ENCODE data around the gene COPG1. TPM values are rescaled to one million over a fixed set of nuclear protein-coding genes. Genes with fewer than 3 reads are reported as not detected.
A peak's percentile ranks its signal among the peaks of the same experiment; 100 is the strongest.

COPG1 gene
- total and polyA plus RNA-seq, 2 of the 13 experiments (the other 11 are each of a cell fraction or from before 2014, with no cell fraction given): 98.6 to 166 TPM

DNA sequence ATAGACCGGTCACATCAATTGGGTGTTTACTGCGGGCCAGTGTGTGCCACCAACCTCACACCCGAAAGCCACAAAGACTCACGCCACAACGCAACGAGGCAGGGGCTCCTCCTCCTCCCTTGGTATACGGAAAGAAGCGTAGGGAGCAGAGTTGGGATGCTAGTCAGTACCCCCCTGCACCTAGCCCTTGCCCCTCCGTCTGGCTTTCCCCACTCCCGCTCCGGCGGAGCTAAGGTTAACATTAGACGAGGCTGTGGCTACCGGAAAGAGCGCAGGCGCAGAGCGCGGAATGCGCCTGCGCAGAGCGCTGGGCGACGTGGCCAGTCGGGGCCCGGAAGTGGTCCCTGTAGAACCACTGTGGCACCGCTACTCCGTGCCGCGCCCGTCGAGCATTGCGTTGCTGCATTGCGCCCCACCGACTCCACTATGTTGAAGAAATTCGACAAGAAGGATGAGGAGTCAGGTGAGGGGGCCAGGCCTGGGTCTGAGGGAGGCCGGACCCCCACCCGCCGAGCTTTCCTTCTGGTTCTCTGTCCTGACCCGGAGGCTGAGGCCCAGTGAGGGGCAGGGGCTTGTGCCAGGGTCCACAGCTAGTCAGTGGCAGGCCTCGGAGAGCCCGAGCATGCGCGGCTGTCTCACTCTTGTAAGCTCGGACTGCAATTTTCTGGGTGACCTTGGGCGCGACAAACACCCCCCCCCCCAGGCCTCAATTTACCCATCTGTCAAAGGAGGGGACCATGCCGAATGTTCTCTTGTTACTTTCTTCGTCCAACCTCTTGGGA is at the start of gene COPG1 (continued):
- TF ChIP-seq ZSCAN29 (CRISPR knock-in tag; conservative IDR thresholded peaks at IDR 0.05) (no peak), GTF3A (CRISPR knock-in tag; conservative IDR thresholded peaks at IDR 0.05) (peak; percentile 58; the same call in 1 of the 2 replicates), ZNF678 (CRISPR knock-in tag; IDR thresholded peaks at IDR 0.05) (peak; percentile 71; the same call in 1 of the 2 replicates), HNRNPH1 (optimal IDR thresholded peaks at IDR 0.05; ENCODE audit: low read depth, low read length) (peak; percentile 9), ZNF570 (CRISPR knock-in tag; IDR thresholded peaks at IDR 0.05; ENCODE audit: borderline replicate concordance) (no peak), NFYC (CRISPR knock-in tag; IDR thresholded peaks at IDR 0.05) (no peak; the same call in 1 of the 2 replicates), DNMT1 (CRISPR knock-in tag; IDR thresholded peaks at IDR 0.05) (peak; percentile 78; the same call in 1 of the 2 replicates), ZFYVE20 (CRISPR knock-in tag; IDR thresholded peaks at IDR 0.05; ENCODE audit: borderline replicate concordance, low read depth) (no peak), DMAP1 (CRISPR knock-in tag; IDR thresholded peaks at IDR 0.05) (peak; percentile 99), CENPX (CRISPR knock-in tag; IDR thresholded peaks at IDR 0.05) (no peak), PRMT3 (CRISPR knock-in tag; IDR thresholded peaks at IDR 0.05; ENCODE audit: borderline replicate concordance, low read depth) (no peak), CAMTA2 (CRISPR knock-in tag; IDR thresholded peaks at IDR 0.05; ENCODE audit: borderline replicate concordance) (no peak)
- TF ChIP-seq, protein P1, sequence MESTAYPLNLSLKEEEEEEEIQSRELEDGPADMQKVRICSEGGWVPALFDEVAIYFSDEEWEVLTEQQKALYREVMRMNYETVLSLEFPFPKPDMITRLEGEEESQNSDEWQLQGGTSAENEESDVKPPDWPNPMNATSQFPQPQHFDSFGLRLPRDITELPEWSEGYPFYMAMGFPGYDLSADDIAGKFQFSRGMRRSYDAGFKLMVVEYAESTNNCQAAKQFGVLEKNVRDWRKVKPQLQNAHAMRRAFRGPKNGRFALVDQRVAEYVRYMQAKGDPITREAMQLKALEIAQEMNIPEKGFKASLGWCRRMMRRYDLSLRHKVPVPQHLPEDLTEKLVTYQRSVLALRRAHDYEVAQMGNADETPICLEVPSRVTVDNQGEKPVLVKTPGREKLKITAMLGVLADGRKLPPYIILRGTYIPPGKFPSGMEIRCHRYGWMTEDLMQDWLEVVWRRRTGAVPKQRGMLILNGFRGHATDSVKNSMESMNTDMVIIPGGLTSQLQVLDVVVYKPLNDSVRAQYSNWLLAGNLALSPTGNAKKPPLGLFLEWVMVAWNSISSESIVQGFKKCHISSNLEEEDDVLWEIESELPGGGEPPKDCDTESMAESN (CRISPR knock-in tag; conservative IDR thresholded peaks at IDR 0.05): no peak
- TF ChIP-seq, protein P2, sequence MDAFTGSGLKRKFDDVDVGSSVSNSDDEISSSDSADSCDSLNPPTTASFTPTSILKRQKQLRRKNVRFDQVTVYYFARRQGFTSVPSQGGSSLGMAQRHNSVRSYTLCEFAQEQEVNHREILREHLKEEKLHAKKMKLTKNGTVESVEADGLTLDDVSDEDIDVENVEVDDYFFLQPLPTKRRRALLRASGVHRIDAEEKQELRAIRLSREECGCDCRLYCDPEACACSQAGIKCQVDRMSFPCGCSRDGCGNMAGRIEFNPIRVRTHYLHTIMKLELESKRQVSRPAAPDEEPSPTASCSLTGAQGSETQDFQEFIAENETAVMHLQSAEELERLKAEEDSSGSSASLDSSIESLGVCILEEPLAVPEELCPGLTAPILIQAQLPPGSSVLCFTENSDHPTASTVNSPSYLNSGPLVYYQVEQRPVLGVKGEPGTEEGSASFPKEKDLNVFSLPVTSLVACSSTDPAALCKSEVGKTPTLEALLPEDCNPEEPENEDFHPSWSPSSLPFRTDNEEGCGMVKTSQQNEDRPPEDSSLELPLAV (CRISPR knock-in tag; conservative IDR thresholded peaks at IDR 0.05; ENCODE audit: low read depth): no peak
- TF ChIP-seq, protein P3, sequence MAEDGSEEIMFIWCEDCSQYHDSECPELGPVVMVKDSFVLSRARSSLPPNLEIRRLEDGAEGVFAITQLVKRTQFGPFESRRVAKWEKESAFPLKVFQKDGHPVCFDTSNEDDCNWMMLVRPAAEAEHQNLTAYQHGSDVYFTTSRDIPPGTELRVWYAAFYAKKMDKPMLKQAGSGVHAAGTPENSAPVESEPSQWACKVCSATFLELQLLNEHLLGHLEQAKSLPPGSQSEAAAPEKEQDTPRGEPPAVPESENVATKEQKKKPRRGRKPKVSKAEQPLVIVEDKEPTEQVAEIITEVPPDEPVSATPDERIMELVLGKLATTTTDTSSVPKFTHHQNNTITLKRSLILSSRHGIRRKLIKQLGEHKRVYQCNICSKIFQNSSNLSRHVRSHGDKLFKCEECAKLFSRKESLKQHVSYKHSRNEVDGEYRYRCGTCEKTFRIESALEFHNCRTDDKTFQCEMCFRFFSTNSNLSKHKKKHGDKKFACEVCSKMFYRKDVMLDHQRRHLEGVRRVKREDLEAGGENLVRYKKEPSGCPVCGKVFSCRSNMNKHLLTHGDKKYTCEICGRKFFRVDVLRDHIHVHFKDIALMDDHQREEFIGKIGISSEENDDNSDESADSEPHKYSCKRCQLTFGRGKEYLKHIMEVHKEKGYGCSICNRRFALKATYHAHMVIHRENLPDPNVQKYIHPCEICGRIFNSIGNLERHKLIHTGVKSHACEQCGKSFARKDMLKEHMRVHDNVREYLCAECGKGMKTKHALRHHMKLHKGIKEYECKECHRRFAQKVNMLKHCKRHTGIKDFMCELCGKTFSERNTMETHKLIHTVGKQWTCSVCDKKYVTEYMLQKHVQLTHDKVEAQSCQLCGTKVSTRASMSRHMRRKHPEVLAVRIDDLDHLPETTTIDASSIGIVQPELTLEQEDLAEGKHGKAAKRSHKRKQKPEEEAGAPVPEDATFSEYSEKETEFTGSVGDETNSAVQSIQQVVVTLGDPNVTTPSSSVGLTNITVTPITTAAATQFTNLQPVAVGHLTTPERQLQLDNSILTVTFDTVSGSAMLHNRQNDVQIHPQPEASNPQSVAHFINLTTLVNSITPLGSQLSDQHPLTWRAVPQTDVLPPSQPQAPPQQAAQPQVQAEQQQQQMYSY (CRISPR knock-in tag; IDR thresholded peaks at IDR 0.05): no peak; the same call in 1 of the 2 replicates
- TF ChIP-seq, protein P4, sequence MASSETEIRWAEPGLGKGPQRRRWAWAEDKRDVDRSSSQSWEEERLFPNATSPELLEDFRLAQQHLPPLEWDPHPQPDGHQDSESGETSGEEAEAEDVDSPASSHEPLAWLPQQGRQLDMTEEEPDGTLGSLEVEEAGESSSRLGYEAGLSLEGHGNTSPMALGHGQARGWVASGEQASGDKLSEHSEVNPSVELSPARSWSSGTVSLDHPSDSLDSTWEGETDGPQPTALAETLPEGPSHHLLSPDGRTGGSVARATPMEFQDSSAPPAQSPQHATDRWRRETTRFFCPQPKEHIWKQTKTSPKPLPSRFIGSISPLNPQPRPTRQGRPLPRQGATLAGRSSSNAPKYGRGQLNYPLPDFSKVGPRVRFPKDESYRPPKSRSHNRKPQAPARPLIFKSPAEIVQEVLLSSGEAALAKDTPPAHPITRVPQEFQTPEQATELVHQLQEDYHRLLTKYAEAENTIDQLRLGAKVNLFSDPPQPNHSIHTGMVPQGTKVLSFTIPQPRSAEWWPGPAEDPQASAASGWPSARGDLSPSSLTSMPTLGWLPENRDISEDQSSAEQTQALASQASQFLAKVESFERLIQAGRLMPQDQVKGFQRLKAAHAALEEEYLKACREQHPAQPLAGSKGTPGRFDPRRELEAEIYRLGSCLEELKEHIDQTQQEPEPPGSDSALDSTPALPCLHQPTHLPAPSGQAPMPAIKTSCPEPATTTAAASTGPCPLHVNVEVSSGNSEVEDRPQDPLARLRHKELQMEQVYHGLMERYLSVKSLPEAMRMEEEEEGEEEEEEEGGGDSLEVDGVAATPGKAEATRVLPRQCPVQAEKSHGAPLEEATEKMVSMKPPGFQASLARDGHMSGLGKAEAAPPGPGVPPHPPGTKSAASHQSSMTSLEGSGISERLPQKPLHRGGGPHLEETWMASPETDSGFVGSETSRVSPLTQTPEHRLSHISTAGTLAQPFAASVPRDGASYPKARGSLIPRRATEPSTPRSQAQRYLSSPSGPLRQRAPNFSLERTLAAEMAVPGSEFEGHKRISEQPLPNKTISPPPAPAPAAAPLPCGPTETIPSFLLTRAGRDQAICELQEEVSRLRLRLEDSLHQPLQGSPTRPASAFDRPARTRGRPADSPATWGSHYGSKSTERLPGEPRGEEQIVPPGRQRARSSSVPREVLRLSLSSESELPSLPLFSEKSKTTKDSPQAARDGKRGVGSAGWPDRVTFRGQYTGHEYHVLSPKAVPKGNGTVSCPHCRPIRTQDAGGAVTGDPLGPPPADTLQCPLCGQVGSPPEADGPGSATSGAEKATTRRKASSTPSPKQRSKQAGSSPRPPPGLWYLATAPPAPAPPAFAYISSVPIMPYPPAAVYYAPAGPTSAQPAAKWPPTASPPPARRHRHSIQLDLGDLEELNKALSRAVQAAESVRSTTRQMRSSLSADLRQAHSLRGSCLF (CRISPR knock-in tag; IDR thresholded peaks at IDR 0.05; ENCODE audit: borderline replicate concordance): no peak
